H9 (cell line): ENCODE data around the gene MANSC4. TPM values are rescaled to one million over a fixed set of nuclear protein-coding genes. Genes with fewer than 3 reads are reported as not detected.

Experiments
- DNase-seq: peaks from one replicate; pipeline ENCODE4 v3.0.0-alpha.2; 2017
- H2AFZ ChIP-seq: one replicate; pipeline ENCODE4 v1.6.1; 2013; ENCODE audit warnings: mild to moderate bottlenecking, low read length, control low read depth, moderate library complexity
- H2AK5ac ChIP-seq: 2 replicates; pipeline ENCODE4 v1.6.1; 2013; ENCODE audit warnings: low read length, control low read depth, mixed read lengths; ENCODE audit not compliant: insufficient read length
- H2BK120ac ChIP-seq: one replicate; pipeline ENCODE4 v1.6.1; 2013; ENCODE audit warnings: low read depth, mild to moderate bottlenecking, low read length, control low read depth, inconsistent platforms; ENCODE audit not compliant: poor library complexity, severe bottlenecking
- H2BK12ac ChIP-seq: 2 replicates; pipeline ENCODE4 v1.6.1; 2013; ENCODE audit warnings: low read length, control low read depth, mixed read lengths, low read depth; ENCODE audit not compliant: insufficient read length
- H2BK15ac ChIP-seq: 2 replicates; pipeline ENCODE4 v1.6.1; 2013; ENCODE audit warnings: low read depth, low read length, control low read depth
- H2BK20ac ChIP-seq: one replicate; pipeline ENCODE4 v1.6.1; 2013; ENCODE audit warnings: low read depth, mild to moderate bottlenecking, low read length, control low read depth, inconsistent platforms; ENCODE audit not compliant: poor library complexity, severe bottlenecking
- H2BK5ac ChIP-seq: 2 replicates; pipeline ENCODE4 v1.6.1; 2013; ENCODE audit warnings: low read length, control low read depth, mixed read lengths; ENCODE audit not compliant: insufficient read length
- H3K14ac ChIP-seq: 2 replicates; pipeline ENCODE4 v1.6.1; 2013; ENCODE audit warnings: low read length, control low read depth; ENCODE audit not compliant: insufficient read depth
- H3K18ac ChIP-seq: 2 replicates; pipeline ENCODE4 v1.6.1; 2013; ENCODE audit warnings: low read depth, mild to moderate bottlenecking, mixed read lengths, low read length, control low read depth; ENCODE audit not compliant: insufficient read length
- H3K23ac ChIP-seq: 2 replicates; pipeline ENCODE4 v1.6.1; 2013; ENCODE audit warnings: low read length, control low read depth, mixed read lengths, low read depth; ENCODE audit not compliant: insufficient read length
- H3K23me2 ChIP-seq: 2 replicates; pipeline ENCODE4 v1.6.1; 2013; ENCODE audit warnings: low read depth, mild to moderate bottlenecking, mixed read lengths, low read length, control low read depth; ENCODE audit not compliant: insufficient read length, poor library complexity, severe bottlenecking
- H3K27ac ChIP-seq: 2 replicates; pipeline ENCODE4 v1.5.1; 2013; ENCODE audit warnings: low read length, control low read depth, mixed read lengths, low read depth; ENCODE audit not compliant: insufficient read length
- H3K27me3 ChIP-seq: 2 replicates; pipeline ENCODE4 v1.6.1; 2013; ENCODE audit warnings: low read length, control low read depth, inconsistent platforms; ENCODE audit not compliant: insufficient read depth
- H3K4ac ChIP-seq: 2 replicates; pipeline ENCODE4 v1.6.1; 2013; ENCODE audit warnings: low read depth, mild to moderate bottlenecking, control low read depth, inconsistent platforms, low read length, moderate library complexity
- H3K4me1 ChIP-seq: 2 replicates; pipeline ENCODE4 v1.6.1; 2013; ENCODE audit warnings: low read length, control low read depth, inconsistent platforms; ENCODE audit not compliant: insufficient read depth
- H3K4me2 ChIP-seq: 2 replicates; pipeline ENCODE4 v1.6.1; 2013; ENCODE audit warnings: low read length, control low read depth, mixed read lengths; ENCODE audit not compliant: insufficient read length, insufficient read depth
- H3K56ac ChIP-seq: 2 replicates; pipeline ENCODE4 v1.6.1; 2013; ENCODE audit warnings: low read depth, mild to moderate bottlenecking, mixed read lengths, low read length, control low read depth; ENCODE audit not compliant: insufficient read length
- H3K79me1 ChIP-seq: 2 replicates; pipeline ENCODE4 v1.6.1; 2013; ENCODE audit warnings: low read depth, mild to moderate bottlenecking, moderate library complexity, low read length, control low read depth, inconsistent platforms; ENCODE audit not compliant: insufficient read depth, poor library complexity, severe bottlenecking
- H3K79me2 ChIP-seq: 2 replicates; pipeline ENCODE4 v1.6.1; 2013; ENCODE audit warnings: low read length, control low read depth, inconsistent platforms; ENCODE audit not compliant: insufficient read depth
- H3K9ac ChIP-seq: 2 replicates; pipeline ENCODE4 v1.6.1; 2013; ENCODE audit warnings: low read length, control low read depth, mixed read lengths; ENCODE audit not compliant: insufficient read length; ENCODE audit errors: extremely low read depth
- H3K9me3 ChIP-seq: one replicate; pipeline ENCODE4 v1.6.1; 2013; ENCODE audit warnings: low read depth, low read length, inconsistent platforms; ENCODE audit not compliant: control insufficient read depth
- H3T11ph ChIP-seq: one replicate; pipeline ENCODE4 v1.6.1; 2013; ENCODE audit warnings: mild to moderate bottlenecking, low read length, control low read depth, inconsistent platforms
- H4K20me1 ChIP-seq: one replicate; pipeline ENCODE4 v1.6.1; 2013; ENCODE audit not compliant: control insufficient read depth, insufficient read length, insufficient read depth
- H4K5ac ChIP-seq: 2 replicates; pipeline ENCODE4 v1.6.1; 2013; ENCODE audit warnings: low read depth, mild to moderate bottlenecking, mixed read lengths, low read length, control low read depth; ENCODE audit not compliant: insufficient read length
- H4K8ac ChIP-seq: replicated peaks from 2 replicates; pipeline ENCODE4 v1.6.1; 2013; ENCODE audit warnings: low read length, control low read depth, mixed read lengths, low read depth; ENCODE audit not compliant: insufficient read length
- H4K91ac ChIP-seq: 2 replicates; pipeline ENCODE4 v1.6.1; 2013; ENCODE audit warnings: low read depth, mild to moderate bottlenecking, moderate library complexity, mixed read lengths, low read length, control low read depth; ENCODE audit not compliant: insufficient read length
- H3K27ac Mint-ChIP-seq, 3 experiments: 2 replicates in 2 of 3; 3 replicates in 1 of 3; pipeline ENCODE4 v1.8.0; 2020 to 2021; ENCODE audit warnings: mixed read lengths in 3 of 3, mild to moderate bottlenecking in 1 of 3, moderate library complexity in 1 of 3
- H3K27me3 Mint-ChIP-seq: 2 replicates; pipeline ENCODE4 v1.8.0; 2021; ENCODE audit warnings: low read depth, mild to moderate bottlenecking, moderate library complexity, mixed read lengths
- H3K36me3 Mint-ChIP-seq, 3 experiments: 2 replicates in 2 of 3; 3 replicates in 1 of 3; pipeline ENCODE4 v1.8.0; 2020 to 2021; ENCODE audit warnings: low read depth in 3 of 3, mixed read lengths in 3 of 3; ENCODE audit not compliant: insufficient read depth in 1 of 3
- H3K4me1 Mint-ChIP-seq, 2 experiments: 2 replicates each; pipeline ENCODE4 v1.8.0; 2020; ENCODE audit warnings: mixed read lengths in 2 of 2
- H3K4me3 Mint-ChIP-seq, 2 experiments: 2 replicates in 1 of 2; 3 replicates in 1 of 2; pipeline ENCODE4 v1.8.0; 2020 to 2021; ENCODE audit warnings: mild to moderate bottlenecking in 2 of 2, mixed read lengths in 2 of 2, moderate library complexity in 1 of 2
- H3K9me3 Mint-ChIP-seq, 2 experiments: 2 replicates in 1 of 2; 3 replicates in 1 of 2; pipeline ENCODE4 v1.8.0; 2020; ENCODE audit warnings: mild to moderate bottlenecking in 2 of 2, mixed read lengths in 2 of 2, moderate library complexity in 1 of 2
- CTCF ChIP-seq: fragments of 200-600 bp; sonication (generic); conservative IDR thresholded peaks from 3 replicates; pipeline ENCODE4 v1.8.0; 2021; ENCODE audit warnings: antibody characterized with exemption, mild to moderate bottlenecking
- WGBS: extraction: QIAGEN DNeasy Blood & Tissue Kit; methylation state at CpG from one replicate; pipeline ENCODE4 v1.1.7; 2013; ENCODE audit warnings: missing lambda C conversion rate, low lambda C conversion rate, mixed read lengths; ENCODE audit not compliant: insufficient read length; ENCODE audit errors: extremely low coverage; 5-methylcytosine and 5-hydroxymethylcytosine counted together
- total RNA-seq: library from RNA; stranded (reverse); gene quantifications from 2 replicates; pipeline ENCODE4 v1.2.1, GENCODE V29; 2021

MANSC4 gene
- total RNA-seq, 1 experiment from 2014 or later = not detected

DNA sequence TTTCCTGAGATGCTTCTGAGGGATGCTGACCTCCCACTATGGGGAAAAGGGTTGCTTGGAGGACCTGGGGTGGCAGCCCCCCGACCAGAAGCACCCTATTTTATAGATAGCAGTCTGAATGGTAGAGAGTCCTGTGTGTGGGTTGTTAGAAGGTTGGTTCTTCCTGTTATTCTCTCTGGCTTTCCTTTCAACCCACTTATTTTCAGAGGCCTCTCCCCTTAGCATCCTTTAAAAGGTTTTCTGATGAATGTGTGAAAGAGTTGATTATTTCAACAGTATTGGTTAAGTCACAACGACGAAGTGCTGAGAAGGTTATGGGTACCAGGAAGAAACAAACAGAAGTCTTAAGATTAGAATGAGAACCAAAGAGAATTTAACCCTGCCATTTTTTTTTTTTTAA lies 20.8 kb upstream of the MANSC4 start:
- Histone ChIP-seq H4K91ac (no peak overlapping the region), H2BK120ac (no peak overlapping the region), H2AK5ac (no peak overlapping the region), H3K56ac (no peak overlapping the region), H4K8ac (no peak overlapping the region), H4K20me1 (no peaks in the 10 kb centered on the region), H3K9me3 (no peaks in the 10 kb centered on the region), H3T11ph (no peak overlapping the region), H3K27me3 (no peaks in the 10 kb centered on the region), H2BK15ac (no peak overlapping the region), H3K4me1 (no peaks in the 10 kb centered on the region), H3K18ac (no peak overlapping the region), H2BK5ac (no peak overlapping the region), H3K14ac (no peak overlapping the region), H4K5ac (no peak overlapping the region), H3K23ac (no peak overlapping the region), H3K4me2 (no peak overlapping the region), H2BK12ac (no peak overlapping the region), H3K79me1 (no peaks in the 10 kb centered on the region), H2AFZ (no peak overlapping the region), H2BK20ac (no peak overlapping the region), H3K4ac (no peak overlapping the region), H3K23me2 (no peaks in the 10 kb centered on the region), H3K9ac (no peak overlapping the region), H3K27ac (no peak overlapping the region), H3K79me2 (no peaks in the 10 kb centered on the region)
- Mint-ChIP-seq H3K9me3 (no peaks in the 10 kb centered on the region), H3K27ac (peak overlapping the region in 1 of 3 experiments; percentile 18; a peak in 3 of 7 replicates), H3K36me3 (peaks cover 9 to 34% (median 33%) of the 10 kb centered on the region in 3 experiments; a peak in 6 of 7 replicates), H3K4me1 (no peaks in the 10 kb centered on the region), H3K4me3 (no peak overlapping the region), H3K27me3 (no peaks in the 10 kb centered on the region)
- no peak for TF ChIP-seq CTCF
- no CpG with 5 or more reads among the region's 3 CpGs for WGBS
- DNase-seq = no peak
